Fibroblast of skin of back (primary cell): ENCODE data around the gene ABCA2. TPM values are rescaled to one million over a fixed set of nuclear protein-coding genes. Genes with fewer than 3 reads are reported as not detected.

ENCODE experiments used
- DNase-seq: peaks from one replicate; pipeline ENCODE4 v3.0.0-alpha.2; 2013
- polyA plus RNA-seq, 2 experiments: library from polyadenylated mRNA; unstranded; fragments of 120-200 nt; gene quantifications; one replicate each; pipeline ENCODE4 v1.2.1, GENCODE V29; 2013; ENCODE audit not compliant: insufficient read length in 2 of 2

The ABCA2 gene, protein sequence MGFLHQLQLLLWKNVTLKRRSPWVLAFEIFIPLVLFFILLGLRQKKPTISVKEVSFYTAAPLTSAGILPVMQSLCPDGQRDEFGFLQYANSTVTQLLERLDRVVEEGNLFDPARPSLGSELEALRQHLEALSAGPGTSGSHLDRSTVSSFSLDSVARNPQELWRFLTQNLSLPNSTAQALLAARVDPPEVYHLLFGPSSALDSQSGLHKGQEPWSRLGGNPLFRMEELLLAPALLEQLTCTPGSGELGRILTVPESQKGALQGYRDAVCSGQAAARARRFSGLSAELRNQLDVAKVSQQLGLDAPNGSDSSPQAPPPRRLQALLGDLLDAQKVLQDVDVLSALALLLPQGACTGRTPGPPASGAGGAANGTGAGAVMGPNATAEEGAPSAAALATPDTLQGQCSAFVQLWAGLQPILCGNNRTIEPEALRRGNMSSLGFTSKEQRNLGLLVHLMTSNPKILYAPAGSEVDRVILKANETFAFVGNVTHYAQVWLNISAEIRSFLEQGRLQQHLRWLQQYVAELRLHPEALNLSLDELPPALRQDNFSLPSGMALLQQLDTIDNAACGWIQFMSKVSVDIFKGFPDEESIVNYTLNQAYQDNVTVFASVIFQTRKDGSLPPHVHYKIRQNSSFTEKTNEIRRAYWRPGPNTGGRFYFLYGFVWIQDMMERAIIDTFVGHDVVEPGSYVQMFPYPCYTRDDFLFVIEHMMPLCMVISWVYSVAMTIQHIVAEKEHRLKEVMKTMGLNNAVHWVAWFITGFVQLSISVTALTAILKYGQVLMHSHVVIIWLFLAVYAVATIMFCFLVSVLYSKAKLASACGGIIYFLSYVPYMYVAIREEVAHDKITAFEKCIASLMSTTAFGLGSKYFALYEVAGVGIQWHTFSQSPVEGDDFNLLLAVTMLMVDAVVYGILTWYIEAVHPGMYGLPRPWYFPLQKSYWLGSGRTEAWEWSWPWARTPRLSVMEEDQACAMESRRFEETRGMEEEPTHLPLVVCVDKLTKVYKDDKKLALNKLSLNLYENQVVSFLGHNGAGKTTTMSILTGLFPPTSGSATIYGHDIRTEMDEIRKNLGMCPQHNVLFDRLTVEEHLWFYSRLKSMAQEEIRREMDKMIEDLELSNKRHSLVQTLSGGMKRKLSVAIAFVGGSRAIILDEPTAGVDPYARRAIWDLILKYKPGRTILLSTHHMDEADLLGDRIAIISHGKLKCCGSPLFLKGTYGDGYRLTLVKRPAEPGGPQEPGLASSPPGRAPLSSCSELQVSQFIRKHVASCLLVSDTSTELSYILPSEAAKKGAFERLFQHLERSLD (N-terminal part only)
- 28.4 TPM for polyA plus RNA-seq (2013, experiment 1 of 2; ENCODE audit: insufficient read length)
- 33.9 TPM for polyA plus RNA-seq (2013, experiment 2 of 2; ENCODE audit: insufficient read length)

DNA sequence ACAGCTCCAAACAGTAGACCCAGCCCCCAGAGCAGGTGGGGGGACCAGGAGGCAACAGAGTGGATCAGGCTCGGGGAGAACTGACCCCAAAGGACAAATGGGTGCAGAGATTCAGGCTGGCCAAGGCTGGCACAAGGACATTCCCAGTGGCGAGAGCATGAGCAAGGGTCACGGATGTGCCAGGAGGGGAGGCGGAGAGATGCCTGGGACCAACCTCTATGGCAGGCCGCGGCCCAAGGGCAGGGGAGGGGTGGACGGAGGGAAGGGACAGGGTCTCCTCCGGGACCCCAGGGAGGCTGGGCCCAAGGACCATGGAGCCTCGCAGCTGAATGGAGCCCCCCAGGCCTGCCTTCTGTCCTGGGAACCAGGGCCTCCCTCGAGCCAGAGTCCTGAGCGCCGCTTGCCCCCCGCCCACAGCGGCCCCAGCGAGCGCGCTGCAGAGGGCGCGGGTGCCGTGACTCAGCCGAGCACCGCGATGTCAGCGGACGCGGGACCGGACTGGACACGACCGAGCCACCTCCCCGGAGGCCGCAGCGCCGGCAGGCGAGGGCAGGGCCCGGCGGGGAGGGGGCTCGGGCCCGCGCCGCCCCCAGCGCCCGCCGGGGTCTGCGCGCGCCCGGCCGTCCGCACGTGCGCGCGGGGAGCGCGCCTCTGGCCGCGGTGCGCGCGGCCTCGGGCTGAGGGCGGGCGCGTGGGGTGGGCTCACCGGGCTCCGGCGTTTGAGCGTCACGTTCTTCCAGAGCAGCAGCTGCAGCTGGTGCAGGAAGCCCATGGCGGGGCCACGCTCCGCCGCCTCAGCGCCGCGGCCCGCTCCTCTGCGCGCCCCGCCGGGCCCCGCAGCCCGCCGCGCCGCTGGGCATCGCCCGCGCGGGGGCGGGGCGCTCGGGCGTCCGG, at the start of gene ABCA2:
TSS of gene ABCA2 (minus strand) at position 869 of the 894 bp plus-strand sequence. CDS start at position 772, 97 bp downstream.
- DNase-seq, result peak; percentile 28

DNA sequence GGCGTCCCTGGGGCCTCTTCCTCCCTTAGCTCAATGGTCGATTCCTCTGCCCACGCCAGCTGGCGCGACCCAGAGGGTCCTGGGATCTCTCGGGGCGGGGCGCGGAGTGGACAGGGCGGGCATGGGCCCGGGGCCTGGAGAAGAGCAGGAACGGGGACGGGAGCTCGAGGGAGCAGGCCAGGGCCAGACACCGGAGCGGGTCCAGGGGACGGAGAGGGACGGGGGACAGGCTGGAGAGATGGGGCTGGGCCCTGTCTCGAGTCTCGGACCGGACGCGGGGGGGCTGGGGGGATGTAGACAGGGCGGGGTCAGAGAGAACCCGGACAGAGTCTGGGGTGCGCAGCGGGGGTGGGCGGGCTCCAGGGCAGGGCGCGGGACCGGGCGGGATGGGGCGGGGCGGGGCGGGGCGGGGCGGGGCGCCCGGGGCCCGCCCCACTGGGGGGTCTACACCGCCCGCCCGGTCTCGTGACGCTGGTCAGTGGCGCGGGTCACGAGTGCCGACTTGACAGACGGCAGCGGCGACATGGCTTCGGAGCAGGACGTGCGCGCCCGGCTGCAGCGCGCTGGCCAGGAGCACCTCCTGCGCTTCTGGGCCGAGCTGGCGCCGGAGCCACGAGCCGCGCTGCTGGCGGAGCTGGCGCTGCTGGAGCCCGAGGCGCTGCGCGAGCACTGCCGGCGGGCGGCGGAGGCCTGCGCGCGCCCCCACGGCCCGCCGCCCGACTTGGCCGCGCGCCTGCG, 49.1 kb upstream of the ABCA2 start, which contains the start of gene UAP1L1:
TSS of gene UAP1L1 (plus strand) at position 508 of the 738 bp plus-strand sequence. CDS start at position 524, 16 bp downstream.
- DNase-seq, result peak; percentile 59

DNA sequence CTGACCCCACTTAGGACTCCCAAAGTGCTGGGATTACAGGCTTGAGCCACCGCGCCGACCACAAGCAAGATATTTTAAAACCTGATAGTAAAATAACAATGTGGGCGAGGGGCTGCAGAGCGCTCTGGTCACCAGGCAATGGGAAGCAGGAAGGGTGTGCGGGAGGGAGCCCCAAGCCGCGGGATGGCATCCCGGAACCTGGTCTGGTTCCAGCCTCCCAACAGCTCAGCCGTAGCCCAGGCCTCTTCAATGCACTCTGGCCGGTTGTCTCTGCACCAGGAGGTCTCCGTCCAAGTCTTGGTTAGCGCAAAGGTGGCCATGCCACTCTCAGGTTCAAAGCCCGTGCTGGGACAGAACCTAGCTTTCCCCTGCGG, 48.6 kb upstream of the ABCA2 start:
- no peak for DNase-seq

DNA sequence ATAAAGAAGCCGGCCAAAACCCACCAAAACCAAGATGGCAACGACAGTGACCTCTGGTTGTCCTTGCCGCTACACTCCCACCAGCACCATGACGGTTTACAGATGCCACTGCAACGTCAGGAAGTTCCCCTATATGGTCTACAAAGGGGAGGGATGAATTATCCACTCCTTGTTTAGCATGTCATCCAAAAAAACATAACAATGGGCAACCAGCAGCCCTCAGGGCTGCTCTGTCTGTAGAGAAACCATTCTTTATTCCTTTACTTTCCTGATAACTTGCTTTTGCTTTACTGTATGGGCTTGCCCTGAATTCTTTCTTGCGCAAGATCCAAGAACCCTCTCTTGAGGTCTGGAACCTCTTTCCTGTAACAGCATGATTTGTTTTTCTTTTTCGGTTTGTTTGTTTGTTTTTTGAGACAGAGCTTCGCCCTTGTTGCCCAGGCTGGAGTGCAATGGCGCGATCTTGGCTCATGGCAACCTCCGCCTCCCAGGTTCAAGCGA, 47.3 kb upstream of the ABCA2 start:
- no peak for DNase-seq

DNA sequence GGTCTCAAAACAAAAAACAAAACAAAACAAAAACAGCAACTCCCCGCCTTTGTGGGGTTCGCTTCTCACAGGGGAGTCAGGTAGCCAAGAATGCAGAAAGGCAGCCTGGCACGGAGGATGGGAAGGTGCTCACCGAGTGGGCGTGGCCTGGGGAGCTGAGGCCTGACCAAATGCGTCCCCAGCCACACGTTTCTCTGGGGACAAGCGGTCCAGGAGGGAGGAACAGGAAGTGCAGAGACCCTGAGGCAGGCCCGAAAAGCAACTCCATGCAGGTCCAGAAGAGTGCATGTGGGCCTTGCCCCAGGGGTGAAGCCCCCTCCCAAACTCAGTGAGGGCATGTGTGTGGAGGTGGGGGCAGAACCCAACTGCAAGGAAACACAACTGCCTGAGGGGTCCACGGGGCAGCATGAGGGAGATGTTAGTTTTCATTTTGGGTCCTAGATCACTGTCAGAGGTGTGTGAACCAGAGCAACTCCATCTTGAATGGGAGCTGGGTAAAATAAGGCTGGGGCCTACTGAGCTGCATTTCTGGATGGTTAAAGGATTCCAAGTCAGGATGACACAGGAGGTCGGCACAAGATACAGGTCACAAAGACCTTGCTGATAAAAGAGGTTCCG, 46.7 kb upstream of the ABCA2 start:
- DNase-seq, result no peak

DNA sequence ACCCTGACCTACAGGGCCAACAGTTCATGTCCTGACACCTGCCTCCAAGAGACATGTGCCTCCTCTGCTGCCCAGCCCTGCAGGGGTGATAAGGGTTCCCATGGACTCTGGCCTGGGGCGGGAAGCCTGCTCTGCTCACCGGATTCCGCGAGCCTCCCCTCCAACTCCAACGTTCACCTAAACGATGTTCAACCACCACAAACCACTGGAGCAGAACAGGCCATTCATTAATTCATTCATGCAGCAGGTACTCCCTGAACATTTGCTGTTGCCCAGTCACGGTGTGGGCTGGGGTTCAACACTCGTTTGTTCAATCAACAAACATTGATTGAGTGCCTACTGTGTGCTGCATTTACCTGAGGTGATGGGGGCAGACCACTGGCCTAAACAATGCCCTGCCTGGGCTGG, 46.0 kb upstream of the ABCA2 start:
- DNase-seq, result no peak

DNA sequence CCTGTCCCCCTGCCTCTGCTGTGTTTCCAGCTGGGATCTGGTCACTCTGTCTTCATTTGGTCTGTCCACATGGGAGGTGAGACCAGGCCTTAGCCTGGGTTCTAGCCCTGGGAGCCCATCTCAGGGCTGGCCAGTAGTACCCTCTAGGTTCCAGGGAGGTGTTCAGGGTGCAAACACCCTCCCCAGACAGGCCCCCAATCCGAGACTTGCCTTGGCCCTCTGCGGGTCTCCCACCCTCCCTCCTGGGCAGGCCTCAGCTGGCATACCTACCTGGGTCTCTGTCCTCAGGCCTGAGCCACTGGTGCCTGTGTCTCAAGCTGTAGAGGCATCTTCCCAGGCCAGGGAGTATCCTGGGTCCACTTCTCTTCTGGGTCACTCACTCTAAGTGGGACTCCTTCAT, 43.2 kb upstream of the ABCA2 start:
- no peak for DNase-seq

DNA sequence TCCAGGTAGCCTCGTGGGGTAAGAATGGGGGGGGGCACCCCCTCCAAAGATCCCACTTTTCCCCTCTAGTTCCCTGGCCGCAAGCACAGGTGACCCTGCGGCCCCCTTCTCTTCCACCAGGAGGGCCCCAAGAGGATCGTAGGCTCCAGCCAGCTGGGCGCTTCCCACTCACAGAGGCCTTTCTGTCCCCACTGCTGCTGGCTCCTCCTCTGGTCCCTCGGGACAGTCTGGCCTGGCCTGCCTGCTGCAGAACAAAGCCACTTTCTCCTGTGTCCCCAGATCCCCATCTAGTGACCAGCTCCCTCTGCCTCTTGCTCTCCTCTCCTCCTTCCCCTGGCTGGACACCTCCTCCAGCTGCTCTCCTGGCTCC, 42.9 kb upstream of the ABCA2 start:
- peak; percentile 49 for DNase-seq

DNA sequence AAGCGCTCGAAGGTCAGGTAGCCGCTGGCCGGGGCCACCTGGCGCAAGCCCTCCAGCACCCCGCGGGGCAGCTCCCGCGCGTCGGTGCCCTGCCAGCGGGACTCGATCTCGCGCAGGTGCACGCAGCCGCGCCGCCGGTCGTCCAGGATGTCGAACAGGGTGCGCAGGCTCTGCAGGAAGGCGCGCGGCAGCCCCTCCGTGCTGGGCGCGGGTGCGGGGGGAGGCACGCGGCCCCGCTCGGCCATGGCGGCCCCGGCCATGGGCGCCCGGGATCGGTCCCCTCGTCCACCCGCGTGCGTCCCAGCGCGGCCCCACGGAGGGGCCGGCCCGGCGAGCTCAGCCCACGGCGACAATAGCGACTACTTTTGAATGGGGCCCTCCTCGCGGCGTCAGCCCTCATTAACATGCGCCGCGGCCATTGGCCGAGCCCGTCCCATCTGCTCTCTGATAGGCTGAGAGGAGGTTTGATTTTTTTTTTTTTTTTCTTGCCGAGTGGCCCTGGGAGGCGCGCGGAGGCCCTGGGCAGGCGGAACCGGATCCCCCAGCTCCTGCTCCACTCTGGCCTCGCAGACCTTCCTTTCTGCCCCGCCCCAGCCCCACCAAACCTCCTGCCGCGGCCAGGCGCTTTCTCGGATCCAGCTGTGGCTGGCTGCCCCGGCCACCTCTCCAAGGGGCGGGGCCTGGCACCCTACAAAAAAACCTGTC, 42.3 kb upstream of the ABCA2 start, which contains the start of gene SAPCD2:
TSS of gene SAPCD2 (minus strand) at position 357 of the 705 bp plus-strand sequence. CDS start at position 260, 97 bp downstream.
- DNase-seq, result peak; percentile 89

DNA sequence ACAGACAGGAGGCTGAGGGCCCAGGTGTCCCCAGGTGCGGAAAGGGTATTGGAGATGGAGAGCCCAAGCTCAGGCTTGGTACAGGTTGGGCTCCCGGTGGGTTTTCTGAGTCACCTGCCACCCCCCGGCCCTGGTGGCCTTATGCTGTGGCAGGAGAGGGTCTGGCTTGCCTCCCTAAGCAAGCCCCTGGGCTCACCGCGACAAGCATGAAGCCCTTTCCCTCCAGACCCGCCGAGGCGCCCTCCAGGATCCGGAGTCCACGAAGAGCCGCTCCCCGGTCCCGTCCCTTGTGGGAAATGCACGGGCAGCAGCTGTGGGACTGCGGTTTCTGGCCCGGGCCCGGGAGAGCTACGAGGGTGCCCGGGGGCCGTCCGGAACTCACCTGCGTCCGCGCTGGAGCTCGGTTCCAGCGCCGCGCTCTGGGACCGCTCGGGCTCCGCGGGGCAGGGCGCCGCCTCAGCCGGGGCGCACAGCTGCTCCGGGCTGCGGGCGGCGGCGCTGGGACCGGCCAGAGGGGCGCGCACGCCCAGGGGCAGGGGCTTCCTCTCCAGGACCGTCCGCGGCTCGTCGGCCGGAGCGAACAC, 41.6 kb upstream of the ABCA2 start:
- no peak for DNase-seq

DNA sequence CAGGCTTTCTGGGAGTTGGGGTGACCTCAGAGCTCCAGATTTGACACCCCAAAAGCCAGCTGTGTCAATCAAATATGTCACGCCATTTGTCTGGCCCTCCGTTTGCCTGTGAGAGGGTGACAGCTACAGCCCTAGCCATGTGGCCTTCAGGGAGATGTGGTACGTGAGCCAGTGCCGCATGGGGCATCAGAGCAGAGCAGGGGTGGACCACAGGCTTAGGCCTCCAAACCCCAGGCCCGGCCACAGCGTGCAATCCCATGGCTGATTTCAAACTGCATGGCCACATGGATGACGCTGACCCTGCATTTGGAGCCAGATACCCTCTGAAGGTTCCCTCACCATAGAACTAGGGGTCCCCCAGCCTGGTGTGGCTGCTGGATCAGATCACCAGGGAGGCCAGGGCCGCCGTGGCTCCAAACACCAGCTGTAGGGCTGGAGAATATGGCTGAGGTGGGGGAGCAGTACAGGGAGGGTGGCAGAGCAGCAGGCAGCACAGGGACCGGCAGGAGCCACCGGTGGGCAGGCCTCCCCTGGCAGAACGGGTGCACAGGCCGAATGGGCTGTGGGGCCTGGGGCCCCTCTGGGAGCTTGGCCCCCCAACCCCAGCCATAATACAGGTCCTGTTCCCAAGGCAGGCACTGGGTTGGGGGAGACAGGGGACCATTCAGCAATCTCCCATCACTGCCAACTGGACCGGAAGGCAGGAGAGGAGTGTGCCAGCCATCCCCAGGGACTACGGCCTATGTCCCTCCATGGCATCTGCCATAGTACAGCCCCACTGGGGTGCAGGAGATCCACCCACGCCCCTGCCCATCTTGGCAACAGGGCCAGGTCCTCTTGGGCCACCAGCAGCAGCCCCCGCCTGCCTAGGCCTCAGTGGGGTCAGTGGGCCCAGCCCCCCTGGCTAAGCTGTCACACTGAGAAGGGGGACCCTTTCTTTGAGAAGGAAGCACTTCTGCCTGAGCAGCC, 40.8 kb upstream of the ABCA2 start:
- no peak for DNase-seq

DNA sequence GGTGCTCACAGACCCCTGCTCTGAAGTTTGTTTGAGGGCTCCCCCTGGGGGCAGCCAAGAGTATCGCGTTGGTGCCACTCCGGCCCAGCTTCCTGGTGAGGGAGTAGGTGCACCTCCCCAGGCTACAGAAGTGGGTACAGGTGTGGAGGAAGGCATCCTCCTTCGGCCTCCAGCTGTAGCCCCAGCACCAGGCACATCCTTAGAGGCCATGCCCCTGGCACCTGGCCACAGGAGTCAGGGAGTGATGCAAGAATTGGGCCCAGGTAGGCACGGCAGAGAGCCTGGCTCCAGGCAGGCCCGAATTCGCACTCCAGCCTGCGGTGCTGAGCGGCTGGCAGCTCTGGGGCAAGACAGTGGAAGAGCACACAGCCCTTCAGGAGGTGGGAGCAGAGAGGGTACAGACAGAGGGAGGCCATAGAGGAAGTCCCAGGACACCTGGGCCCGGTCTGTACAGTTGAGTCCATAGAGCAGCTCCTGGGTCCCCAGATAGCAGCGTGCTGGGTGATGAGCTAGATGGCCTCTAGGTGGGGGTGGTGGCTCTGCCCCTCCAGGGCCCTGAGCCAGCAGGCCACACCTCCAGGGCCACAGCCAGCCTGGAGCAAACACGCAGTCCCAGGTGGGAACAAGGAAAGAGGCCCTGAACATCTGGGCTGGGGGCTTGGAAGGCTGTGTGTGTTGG, 40.0 kb upstream of the ABCA2 start:
- peak; percentile 73 for DNase-seq

DNA sequence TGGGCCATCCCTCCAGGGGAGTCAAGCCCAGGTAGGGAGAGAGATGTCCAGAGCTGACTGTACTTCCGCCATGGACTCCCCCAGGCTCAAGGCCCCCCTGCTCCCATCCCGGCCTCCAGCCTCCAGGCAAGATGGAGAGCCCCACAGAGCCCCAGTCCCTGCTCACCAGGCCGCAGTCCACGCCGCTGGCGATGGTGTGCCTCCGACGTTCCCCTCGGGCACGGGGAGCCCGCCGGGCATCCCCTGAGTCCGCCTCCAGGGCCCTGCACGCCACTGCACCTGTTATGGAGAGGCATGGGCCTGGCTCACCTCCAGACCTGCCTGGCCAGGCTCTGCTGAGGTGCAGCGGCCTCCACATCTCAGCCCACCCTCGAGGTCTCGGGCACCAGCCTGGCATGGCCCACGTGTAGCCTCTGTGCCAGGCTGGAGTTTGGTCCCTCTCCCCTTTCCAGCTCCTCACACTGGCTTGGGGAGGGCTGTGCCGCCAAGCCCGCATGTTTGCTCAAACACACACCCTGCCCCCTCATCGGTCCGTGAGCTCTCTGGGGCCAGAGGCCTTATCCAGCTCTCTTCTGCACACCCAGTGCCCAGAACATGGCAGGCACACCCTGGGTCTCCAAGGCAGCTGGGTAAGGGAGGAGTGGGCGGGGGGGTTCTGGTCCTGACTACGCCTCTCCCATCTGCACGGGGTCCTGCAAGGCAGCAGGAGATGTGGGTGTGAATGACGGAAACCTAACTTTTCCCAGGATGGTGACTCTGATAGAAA, 38.2 kb upstream of the ABCA2 start:
- DNase-seq, result no peak

DNA sequence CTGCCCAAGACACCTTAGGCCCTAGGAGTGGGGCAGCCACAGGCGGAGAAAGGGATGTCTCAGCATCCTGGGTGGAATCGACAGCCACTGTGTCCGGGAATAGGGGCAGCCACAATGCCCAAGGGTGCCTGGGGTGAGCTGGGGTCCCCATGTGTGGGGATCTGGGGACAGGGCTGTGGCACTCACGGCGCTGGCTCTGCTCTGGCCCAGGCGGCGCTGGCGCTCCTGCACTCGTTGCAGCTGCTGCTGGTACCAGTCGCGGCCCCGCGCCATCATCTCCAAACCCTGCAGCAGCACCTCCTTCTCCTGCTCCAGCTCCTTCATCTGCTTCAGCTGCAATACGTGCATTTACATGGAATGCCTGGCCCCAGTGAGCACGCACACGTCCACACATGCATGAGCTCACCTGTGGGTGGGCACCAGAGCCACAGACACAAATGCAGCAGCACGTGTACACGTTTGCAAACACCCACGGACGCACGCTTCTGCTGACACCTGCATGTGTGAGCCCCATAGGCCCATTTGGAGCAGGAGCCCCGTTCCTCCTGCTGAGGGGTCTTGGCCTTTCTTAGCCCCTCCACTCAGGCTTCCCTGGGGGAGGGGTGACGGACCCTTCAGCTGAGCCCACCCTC, 37.4 kb upstream of the ABCA2 start:
- DNase-seq, result no peak

DNA sequence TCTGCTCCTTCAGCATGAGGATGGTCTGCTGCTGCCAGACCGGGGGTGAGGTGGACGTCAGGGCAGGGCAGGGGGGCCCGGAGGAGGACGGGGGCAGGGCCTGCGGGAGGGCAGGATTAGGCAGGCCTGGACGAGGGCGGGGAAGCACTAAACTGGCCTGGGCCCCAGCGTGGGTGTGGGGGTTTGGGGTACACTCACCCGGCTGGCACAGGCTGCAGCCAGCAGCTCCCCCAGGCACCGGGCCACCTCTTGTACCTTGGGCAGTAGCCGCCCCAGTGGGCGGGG, 36.8 kb upstream of the ABCA2 start:
- DNase-seq, result no peak
